ENCODE results near the gene ZSWIM4.

DNA sequence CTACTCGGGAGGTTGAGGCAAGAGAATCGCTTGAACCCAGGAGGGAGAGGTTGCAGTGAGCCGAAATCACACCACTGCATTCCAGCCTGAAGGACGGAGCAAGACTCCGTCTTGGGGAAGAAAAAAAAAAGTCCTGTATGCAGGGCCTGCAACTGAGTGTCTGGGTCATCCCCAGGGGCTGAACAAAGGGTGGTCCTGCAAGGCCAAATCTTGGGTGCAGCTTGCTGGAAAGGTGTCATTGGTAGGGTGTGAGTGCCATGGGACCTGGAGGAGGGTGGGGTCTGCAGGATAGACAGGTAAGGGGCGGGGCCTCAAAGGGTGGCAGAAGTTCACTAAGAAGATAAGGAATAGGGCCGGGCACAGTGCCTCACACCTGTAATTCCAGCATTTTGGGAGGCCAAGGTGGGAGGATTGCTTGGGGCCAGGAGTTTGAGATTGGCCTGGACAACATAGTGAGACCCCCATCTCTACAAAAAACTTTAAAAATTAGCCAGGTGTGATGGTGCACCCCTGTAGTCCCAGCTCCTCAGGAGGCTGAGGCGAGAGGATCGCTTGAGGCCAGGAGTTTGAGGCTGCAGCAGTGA lies 31.5 kb downstream of the ZSWIM4 start:
- TF ChIP-seq POLR2A (IDR thresholded peaks at IDR 0.05) (no peak), CTCF (IDR thresholded peaks at IDR 0.05 in 8 of 11, conservative IDR thresholded peaks at IDR 0.05 in 3 of 11) (no peak), POLR2AphosphoS5 (IDR thresholded peaks at IDR 0.05) (no peak)

Data from spleen (tissue), 7 donors.